ENCODE results near the gene ZNF74.
"Not testable (repeated sequence)": the region's sequence is repeated elsewhere in the genome, so short reads cannot be mapped to it uniquely, and the experiment has no call there.

The ZNF74 gene

DNA sequence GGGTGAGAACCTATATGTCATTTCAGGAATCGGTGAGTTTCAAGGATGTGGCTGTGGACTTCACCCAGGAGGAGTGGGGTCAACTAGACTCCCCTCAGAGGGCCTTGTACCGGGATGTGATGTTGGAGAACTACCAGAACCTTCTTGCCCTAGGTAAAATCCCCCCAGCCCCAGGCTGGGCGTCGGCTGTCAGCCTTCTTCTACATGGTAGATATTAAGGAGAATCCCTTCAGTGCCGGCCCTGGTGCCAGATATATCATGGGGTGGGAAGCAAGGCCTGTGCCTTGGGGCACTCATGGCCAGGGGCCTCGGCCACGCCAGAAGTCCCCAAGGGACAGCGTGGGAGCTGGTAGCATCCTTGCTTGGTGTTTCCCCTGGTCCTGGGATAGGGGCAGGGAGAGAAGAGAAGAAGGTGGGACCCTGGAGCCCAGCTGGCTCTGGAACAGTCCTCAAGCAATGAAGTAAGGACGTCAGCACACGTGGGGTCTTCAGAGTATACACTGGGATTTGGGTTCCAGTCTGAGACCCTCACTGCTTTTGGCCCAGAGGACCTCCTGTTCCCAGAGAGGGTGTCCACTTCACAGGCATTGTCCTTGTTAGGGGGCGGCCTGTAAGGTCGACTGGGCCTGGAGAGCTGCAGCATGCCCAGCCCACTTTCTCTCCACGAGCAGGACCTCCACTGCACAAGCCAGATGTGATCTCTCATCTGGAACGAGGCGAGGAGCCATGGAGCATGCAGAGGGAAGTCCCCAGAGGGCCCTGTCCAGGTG, 6.8 kb downstream of the ZNF74 start:
- no peak for DNase-seq (ENCODE audit: low read depth)

- DNase-seq (ENCODE audit: low read depth): no peak
Measured at GRCh38 chr22:20401376-20402014, 7.5 kb downstream of the ZNF74 start.

DNA sequence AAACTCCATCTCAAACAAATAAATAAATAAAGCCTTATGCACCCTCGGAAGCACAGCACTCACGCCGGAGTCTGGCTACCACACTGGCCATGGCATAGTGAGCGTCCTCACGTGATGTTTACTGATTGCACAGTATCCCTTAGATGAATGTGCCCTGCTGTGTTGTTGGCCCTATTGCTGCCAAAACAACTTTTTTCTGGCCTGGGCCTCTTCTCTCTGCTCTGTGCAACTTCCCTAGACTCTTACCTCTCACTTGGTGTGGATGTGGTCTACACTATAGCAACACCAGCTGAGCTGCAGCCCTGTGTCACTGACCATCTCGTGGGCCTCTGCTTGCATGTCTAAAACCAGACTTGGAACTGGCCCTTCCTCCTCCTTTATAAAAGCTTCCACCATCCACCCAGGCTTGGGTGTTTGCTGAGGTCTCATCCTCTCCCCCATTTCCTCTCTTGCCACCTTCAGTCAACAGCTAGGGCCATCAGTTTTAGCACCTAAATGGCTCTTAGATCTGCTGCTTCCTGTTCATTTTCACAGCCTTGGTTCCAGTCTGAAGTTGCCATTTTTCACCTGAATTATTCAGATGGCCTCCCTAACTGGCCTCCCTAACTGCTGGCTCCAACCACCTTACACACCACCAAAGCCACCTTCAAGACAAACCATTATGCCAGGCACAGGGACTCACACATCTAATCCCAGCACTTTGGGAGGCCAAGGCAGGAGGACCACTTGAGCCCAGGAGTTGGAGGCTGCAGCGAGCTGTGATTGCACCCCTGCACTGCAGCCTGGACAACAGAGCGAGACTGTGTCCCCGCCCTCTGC, 9.2 kb downstream of the ZNF74 start:
- no peak for DNase-seq (ENCODE audit: low read depth)

DNA sequence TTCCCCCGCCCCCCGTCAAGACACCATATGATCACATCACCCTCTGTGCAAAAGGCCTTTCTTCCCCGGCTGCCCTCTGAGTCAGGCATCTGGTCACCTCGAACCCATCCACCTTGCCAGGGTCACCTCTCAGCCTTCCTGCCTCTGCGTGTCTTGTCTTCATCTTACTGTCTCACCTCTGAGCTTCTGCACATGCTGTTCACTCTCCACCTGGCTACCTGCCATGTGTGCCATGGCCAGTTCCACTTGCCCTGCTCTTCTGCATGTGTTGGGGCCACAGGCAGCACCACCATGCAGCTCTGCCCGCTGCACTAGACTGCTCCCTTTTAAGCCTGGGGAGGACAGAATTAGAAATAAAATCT, 9.8 kb downstream of the ZNF74 start:
- no peak for DNase-seq (ENCODE audit: low read depth)

- no peak for DNase-seq (ENCODE audit: low read depth)
Measured at GRCh38 chr22:20404881-20405280, 10.9 kb downstream of the ZNF74 start.

GRCh38 chr22:20405291-20405930, 11.5 kb downstream of the ZNF74 start:
- no peak for DNase-seq (ENCODE audit: low read depth)

DNA sequence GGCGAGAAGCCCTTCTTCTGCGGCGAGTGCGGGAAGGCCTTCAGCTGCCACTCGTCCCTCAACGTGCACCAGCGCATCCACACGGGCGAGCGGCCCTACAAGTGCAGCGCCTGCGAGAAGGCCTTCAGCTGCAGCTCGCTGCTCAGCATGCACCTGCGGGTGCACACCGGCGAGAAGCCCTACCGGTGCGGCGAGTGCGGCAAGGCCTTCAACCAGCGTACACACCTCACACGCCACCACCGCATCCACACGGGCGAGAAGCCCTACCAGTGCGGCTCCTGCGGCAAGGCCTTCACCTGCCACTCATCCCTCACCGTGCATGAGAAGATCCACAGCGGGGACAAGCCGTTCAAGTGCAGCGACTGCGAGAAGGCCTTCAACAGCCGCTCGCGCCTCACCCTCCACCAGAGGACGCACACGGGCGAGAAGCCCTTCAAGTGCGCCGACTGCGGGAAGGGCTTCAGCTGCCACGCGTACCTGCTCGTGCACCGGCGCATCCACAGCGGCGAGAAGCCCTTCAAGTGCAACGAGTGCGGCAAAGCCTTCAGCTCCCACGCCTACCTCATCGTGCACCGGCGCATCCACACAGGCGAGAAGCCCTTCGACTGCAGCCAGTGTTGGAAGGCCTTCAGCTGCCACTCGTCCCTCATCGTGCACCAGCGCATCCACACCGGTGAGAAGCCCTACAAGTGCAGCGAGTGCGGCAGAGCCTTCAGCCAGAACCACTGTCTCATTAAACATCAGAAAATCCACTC, 12.2 kb downstream of the ZNF74 start:
- DNase-seq (ENCODE audit: low read depth): no peak

DNA sequence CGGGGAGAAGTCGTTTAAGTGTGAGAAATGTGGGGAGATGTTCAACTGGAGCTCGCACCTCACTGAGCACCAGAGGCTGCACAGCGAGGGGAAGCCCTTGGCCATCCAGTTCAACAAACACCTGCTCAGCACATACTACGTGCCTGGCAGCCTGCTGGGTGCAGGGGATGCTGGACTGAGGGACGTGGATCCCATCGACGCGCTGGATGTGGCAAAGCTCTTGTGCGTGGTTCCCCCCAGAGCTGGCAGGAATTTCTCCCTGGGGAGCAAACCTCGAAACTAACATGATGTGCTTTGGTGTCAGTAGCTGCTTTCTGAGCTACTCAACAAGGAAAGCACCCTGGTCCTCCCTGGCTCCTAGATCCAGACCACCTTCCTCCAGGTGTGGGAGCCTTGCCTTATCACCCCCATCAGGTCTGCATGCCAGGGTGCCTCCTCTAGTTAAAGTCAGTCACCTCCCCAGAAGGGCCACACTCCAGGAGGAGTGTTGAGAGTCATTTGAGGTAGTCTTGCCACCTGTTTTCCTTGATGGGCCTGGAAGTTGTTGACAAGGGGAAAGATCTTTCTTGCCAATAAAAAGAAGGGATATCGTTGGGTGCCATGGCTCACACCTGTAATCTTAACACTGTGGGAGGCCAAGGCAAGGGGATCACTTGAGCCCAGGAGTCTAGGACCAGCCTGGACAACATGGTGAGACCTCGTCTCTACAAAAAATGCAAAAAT, 12.9 kb downstream of the ZNF74 start:
- DNase-seq (ENCODE audit: low read depth): no peak

- no peak for DNase-seq (ENCODE audit: low read depth)
Measured at GRCh38 chr22:20407829-20408228, 13.9 kb downstream of the ZNF74 start.

DNA sequence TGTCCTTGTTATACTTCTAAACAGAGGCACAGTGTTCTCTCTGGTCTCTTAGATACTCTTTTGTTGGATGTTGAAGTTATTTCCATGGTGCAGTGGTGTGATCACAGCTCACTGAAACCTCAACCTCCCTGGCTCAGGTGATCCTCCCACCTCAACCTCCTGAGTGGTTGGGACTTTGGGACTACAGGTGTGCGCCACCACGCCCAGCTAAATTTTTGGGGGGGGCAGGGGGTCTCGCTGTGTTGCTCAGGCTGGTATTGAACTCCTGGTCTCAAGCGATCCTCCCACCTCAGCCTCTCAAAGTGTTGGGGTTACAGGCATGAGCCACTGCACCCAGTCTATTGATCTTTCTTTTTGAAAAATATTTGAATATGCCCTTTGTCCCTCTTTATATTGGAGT, 14.9 kb downstream of the ZNF74 start:
- no peak for DNase-seq (ENCODE audit: low read depth)

DNA sequence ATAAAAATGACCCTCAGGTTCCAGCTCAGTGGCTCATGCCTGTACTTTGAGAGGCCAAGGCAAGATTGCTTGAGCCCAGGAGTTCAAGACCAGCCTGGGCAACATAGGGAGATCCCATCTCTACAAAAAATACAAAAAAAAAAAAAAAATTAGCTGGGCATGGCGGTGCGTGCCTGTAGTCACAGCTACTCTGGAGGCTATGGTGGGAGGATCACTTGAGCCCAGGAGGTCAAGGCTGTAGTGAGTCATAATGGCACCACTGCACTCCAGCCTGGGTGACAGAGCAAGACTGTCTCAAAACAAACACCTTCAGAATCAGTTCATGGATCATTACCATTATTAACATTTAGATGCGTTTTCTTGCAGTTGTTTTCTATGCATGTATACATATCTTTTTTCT, 15.4 kb downstream of the ZNF74 start:
- DNase-seq (ENCODE audit: low read depth): not testable (repeated sequence)

DNA sequence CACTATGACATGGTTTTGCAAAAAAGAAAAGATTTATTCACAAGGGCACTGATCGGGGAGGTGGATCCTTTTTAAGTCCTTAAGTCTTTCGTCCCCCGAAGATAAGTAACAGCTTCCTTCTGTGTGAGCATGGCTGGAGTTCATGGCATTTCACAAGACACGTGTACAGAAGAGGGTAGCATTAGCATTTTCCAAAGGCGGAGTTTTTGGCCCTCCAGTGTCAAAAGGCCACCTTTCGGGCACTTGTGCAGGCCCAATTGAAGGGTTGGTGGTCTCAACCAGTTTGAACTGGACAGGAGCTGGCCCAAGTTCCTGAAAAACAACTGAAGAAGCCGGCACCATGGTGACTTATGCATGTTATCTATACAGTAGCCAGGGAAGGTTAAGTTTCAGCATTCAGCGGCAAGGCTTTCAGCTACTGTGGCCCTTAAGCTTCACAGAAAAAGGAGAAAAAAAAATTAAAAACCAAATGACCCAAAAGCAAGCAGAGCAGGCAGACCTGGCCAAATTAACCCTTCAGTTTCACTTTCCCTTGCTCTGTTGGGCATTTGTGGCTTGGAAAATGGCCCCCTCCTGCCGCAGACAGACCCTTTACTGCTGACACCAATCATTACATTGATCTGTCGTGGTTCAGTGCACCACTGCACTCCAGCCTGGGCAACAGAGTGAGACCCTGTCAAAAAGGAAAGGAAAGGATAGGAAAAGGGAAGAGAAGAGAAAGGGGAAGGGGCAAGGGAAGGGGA, 18.7 kb downstream of the ZNF74 start:
- no peak for DNase-seq (ENCODE audit: low read depth)

DNA sequence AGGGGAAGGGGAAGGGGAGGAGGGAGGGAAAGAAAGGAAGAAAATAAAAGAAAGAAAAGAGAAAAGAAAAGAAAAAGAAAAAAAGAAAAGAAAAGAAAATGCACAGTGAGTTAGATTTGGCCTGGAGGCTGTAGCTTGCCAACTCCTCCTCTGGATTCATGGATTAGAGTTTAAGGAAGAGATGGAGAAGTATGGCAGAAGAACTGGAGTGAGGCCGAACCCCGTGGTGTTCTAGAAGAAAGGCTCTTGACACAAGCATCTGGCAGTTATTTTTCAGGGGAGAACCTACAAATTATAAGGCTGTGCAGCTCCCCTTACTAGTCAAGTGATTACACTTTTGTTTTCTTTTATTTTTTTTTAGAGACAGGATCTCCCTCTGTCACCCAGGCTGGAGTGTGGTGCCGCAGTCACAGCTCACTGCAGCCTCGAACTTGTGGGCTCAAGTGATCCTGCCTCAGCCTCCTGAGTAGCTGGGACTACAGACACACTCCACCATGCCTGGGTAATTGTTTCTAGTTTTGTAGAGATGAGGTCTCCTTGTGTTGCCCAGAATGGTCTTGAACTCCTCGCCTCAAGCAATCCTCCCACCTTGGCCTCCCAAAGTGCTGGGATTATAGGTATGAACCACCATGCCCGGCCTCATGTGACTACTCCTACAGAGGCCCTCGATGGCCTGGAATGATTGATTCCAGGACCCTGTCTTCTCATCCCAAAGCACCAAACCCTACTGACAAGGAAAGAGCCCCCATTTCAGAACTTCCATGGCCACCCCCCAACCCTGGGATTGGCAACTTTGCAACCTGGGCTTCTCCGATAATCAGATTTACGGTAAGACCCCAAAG, 19.5 kb downstream of the ZNF74 start:
- no peak for DNase-seq (ENCODE audit: low read depth)

- no peak for DNase-seq (ENCODE audit: low read depth)
Measured at GRCh38 chr22:20414059-20414440, 20.1 kb downstream of the ZNF74 start.

- DNase-seq (ENCODE audit: low read depth): no peak
Measured at GRCh38 chr22:20414450-20414849, 20.5 kb downstream of the ZNF74 start.

- not testable (repeated sequence) for DNase-seq (ENCODE audit: low read depth)
Measured at GRCh38 chr22:20415241-20415640, 21.3 kb downstream of the ZNF74 start.

DNA sequence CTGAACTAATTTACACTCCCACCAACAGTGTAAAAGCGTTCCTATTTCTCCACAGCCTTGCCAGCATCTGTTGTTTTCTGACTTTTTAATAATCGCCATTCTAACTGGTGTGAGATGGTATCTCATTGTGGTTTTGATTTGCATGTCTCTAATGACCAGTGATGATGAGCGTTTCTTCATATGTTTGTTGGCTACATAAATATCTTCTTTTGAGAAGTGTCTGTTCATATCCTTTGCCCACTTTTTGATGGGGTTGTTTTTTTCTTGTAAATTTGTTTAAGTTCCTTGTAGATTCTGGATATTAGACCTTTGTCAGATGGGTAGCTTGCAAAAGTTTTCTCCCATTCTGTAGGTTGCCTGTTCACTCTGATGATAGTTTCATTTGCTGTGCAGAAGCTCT, 21.7 kb downstream of the ZNF74 start:
- not testable (repeated sequence) for DNase-seq (ENCODE audit: low read depth)

DNA sequence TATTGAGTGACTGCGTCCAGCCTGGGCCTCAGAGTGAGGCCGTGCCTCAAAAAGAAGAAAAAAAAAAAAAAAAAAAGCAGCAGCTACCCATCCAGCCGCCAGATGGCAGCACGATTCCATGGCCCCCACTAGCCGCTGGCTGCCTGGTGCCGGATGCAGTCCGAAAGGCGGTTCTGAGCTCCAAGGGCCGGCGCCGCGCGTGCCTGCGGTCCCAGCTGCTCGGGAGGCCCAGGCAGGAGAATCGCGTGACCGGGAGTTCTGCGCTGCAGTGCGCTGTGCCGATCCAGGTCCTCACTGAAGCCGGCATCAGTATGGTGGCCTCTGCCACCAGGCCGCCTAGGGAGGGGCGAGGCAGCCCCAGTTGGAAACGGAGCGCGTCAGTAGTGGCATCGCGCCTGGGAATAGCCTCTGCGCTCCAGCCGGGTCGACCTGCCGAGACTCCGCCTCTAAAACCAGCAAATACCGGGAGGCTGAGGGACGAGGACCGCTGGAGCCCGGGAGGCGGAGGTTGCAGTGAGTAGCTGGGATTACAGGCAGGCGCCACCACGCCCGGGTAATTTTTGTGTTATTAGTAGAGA, 24.3 kb downstream of the ZNF74 start:
- peak; percentile 61 for DNase-seq (ENCODE audit: low read depth)

GRCh38 chr22:20419664-20419951, 25.7 kb downstream of the ZNF74 start:
- DNase-seq (ENCODE audit: low read depth): no peak

Data from stimulated activated CD4-positive, alpha-beta T cell treated with anti-CD3 and anti-CD28 coated beads, Interleukin-2, amount 100 ng/mL, for 4 hours (primary cell).